NK-92 (cell line): ENCODE results near the gene HIBADH.
"Not testable (repeated sequence)": the region's sequence is repeated elsewhere in the genome, so short reads cannot be mapped to it uniquely, and the experiment has no call there.

Experiments used
- DNase-seq: peaks from one replicate; lab custom pipeline; 2025; ENCODE audit not compliant: unreplicated experiment; lab: John Stamatoyannopoulos, UW

HIBADH gene

DNA sequence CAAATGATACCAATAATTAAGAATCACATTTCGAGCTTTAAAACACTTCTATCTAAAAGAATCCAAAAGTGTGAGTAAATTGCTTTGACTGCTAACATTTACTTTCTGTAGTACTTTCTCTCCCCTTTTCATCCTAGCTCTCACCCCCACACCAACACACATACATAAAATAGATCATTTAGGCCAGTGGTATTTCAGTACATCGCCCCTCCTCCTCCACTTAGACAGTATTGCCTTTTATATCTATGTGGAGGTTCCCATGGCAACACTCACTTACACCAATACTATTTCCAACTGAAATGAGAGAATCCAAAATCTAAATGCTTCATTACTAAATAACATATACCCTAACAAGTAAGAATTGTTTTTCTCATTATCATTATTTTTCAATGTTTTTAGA, 58.9 kb downstream of the HIBADH start:
- DNase-seq = no peak

DNA sequence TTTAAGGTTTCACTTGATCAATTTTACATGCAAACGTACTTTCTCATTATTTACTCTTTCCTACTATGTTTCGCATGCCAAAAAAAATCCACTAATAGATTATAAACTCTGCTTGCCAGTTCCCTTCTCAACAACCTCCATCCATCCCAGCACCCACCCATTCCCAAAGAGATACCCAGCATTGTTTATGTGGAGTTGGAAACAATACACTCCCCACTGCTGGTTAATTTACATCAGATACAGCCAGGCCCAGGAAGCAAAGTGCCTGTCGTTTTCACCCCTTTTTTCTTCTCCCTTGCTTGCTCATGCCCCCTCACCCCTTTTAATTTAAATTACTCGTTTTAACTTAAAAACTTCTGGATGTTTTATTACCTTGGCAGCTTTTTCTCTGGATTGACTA, 59.9 kb downstream of the HIBADH start:
- DNase-seq = no peak

DNA sequence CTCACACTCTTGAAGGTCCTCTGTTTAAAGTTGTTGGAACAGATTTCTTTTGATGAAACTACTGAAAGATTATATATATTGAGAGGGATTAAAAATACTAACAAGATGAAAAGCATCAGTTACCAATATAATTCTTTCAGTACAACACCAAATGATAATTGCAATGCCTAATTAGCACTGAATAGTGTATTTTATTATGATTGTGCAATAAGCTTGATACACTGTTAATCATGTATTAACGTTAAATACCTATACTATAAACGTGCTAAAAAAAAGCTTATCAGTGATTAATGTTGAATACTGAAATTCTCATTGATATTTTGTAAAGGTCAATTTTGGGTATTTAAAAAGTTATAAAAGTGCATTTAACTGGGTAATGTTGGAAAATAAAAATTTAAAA, 61.5 kb downstream of the HIBADH start:
- no peak for DNase-seq

DNA sequence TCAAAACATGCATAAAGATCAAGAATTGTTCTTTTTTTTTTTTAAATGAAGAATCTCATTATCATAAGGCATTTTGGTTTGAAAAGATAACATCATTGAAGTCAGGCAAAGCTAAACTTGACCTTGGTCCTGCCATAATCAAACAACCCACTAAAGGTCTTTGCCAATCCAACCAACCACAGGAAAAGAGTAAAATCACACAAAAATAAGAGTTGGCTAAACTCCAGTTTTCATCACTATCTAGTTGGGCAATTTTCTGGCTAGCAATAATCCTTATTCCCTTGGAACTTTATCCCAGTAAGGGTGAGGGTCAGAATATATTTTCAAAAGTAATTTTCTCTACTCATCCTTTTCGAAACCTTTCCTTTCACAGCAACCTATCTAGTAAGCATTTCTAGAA, 62.4 kb downstream of the HIBADH start:
- DNase-seq = no peak

DNA sequence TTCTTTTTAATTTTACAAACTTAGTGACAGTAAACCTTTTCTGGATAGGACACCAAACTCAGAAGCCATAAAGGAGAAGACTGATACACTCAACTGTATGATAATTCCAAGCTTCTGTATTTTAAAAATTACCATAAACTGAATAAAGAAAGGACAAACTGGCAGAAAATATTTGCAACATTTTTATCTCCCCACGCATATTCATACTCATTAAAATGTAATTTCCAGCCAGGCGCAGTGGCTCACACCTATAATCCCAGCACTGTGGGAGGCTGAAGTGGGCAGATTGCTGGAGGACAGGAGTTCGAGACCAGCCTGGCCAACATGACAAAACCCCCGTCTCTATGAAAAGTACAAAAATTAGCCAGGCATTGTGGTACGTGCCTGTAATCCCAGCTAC, 67.7 kb downstream of the HIBADH start:
- no peak for DNase-seq

DNA sequence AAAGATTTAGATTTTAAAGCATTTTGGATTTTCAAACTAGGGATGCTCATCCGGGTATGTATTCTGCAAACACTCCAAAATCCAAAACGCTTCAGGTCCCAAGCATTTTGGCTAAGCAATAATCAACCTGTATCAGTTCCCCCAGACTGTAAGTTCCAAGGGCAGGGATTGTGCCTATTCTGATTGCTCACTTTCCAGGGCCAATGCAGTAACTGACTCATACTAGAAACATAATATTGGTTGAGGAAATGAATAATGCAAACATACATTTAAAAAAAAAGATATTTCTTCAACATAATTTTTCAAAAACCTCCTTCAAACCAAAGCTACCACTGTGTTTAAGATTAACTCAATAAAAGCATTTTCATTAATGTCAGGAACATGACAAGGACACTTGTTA, 69.5 kb downstream of the HIBADH start:
- DNase-seq = no peak

DNA sequence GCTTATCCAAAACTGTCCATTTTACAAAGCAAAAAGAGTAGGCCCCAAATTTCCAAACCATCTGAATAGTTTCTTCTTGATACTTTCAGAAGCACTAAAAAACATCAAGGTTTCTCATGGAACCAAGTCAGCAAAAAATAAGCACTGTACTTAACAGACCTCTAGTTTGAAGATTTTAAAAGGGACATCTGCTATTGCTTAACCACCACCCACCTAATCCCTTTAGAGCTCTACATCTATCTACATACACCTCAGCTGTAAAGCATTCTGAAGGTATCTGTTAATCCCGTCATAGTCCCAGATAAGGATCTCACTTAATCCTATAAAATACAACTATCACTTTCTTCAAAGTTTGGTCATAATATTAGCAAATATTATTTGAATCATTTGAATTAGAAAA, 72.3 kb downstream of the HIBADH start:
- DNase-seq = no peak

DNA sequence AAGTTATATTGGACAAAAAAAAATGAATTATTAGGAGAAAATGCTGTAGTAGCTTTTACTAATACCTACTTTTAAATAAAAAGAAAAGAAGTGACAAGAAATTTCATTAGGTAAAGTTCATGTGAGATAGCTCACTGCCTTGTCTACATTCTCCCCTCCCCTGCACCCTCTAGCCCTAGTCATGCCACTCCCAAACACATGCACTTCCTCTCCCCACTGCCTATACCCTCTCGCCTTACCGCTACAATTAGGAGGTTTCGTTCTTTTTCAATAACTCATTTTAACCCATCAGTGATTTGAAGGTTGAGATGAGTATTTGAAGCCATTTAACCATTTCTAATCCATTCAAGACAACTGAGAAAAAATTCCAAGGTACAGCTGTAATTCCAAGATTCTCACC, 75.3 kb downstream of the HIBADH start:
- no peak for DNase-seq

DNA sequence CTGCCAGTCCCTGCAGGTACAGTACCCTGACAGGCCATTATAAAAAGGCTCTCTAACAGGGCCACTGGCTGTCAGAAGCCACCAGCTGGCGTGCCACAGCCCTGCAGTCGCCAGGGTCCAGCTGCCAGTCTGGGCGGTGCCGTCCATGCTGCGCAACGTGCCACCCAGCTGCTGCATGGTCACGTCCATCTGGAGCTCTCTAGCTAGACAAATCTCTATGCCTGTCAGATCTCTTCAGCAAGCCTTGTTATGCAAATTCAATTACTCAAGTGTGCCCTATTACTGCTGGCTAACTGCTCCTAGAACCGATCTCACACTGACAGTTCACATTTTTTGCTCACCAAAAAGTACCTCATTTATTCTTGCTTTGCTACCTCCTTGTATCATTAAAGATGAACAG, 75.9 kb downstream of the HIBADH start:
- no peak for DNase-seq

DNA sequence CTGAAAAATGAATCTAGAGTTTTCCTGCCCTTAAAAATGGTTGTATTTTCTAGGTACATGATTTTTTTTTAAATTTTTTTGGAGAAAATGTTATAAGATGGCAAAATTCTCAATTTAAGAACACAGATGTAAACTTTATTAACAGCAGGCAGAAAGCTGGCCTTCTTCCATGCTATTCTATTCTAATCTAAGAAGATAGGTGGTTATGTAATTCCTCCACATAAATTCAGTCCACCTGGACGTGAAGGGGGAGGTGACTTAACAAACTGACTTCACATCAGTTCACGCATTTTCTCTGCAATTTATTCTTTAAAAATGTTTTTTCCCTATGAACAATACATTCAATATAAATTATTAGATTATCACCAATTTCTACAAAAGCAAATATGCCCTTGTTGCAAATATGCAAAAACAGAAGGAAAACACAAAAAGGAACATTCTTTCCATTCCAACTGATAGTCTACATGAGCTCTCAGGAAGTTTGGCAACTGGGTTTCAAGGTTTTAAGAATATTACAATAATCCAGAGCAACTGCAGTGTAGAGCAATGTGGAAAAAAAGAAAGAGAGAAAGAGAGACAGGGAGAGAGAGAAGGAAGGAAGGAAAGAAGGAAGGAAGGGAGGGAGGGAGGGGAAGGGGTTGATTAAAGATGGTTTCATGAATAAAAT, 76.8 kb downstream of the HIBADH start:
- DNase-seq = no peak

DNA sequence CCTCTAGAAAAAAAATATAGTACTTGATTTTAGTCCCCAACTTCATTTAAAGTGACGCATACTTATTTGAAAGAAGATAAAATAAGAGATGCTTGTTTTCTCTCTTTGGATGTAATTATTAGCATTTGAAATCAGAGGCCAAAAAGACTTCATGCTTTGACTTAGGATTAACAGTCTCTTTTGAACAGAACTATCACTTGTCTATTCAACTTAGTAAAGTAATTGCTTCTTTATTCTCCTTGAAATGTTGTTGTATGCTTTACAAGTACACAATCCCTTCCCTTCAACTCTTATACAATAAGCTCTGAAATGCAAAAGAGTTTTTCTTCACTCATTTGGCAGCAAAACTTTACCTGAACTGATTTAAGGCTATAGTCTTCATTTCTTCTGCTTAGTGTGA, 80.8 kb downstream of the HIBADH start:
- DNase-seq = no peak

DNA sequence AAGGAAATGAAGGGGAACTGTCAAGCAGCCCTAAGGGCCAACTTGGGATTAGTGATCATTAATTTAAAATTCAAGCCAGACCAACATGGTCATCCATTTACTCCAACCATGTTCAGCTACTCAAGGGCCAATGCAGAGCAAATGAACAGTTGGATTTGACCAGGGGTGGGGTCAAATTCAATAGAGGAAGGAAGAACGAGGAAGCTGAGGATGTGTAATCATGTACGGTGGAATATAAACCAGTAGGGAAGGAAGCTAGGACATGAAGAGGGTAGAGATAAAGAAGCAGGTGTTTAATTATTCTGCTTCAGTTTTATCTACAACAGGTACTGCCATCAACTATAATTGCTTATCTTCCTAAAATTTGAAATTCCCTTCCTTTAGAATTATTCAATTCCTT, 81.6 kb downstream of the HIBADH start:
- no peak for DNase-seq

DNA sequence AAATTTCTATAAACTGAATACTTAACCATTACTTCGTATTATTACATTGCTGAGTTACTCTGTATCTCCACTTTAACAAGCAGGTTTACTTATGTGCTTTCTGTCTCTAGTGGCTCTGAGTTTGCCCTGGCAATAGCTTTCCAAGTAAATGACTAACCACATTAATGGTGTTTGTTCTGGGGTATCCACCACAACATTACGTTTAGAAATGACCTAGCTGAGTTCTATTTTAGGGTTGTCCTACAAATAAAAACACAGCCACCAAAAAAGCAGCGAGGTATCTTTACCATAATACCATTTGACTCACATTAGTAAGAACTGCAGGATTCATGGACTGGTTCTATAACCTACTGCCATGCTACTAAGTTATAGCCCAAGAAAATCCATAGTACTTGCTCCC, 83.1 kb downstream of the HIBADH start:
- DNase-seq = no peak

DNA sequence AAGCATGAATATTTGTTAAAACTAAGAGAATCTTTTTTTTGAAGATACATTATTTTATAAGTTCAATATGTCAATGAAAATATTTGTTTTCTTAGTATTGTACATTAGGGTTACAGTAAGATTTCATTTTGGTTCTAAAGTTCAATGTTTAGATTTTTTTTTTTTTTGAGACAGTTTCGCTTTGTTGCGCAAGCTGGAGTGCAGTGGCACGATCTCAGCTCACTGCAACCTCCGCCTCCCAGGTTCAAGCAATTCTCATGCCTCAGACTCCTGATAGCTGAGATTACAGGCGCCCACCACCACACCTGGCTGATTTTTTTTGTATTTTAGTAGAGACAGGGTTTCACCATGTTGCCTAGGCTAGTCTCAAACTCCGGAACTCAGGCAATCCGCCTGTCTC, 84.5 kb downstream of the HIBADH start:
- DNase-seq = not testable (repeated sequence)

DNA sequence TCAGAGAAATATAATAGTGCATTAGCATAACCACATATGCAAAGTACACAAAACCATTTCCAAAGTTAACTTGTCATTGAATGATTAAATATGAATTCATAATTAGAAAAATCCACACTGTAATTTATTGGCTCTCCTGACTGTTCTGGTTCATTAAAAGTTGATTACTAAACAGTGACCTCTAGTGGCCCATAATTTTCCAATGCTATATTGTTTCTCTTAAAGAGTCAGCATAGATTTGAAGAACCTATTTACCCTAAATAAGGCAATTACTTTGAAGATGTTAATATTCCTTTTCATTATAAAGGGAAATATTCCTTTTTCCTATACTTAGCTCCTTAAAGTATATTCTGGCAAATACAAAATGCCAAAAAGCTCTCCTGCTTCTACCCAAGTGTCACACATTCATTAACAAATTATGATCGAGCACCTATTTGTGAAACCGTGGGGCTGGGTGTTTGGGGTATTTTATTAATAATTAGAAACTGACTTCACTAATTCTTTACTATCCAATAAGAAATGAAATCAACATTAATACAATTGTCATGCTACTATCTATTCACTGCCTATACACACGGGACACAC, 86.2 kb downstream of the HIBADH start:
- no peak for DNase-seq

DNA sequence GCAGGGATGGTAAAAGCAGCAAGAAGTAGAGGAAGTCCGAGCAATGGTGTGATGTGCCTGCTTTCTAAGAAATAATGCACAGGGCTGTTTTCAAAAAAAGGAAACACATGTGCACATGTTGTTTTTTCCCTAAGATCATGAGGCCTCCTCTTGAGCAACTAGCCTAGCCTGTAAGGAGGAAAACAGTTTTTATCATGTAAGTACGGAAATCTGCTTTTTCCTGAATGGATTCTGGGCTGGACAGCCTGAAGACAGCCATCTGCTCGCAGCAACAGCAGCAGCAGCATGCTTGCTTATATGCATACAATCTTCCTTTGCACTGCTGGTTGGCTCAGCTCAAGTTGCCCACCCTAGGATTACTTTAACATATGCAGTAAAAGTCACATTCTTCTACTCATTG, 87.1 kb downstream of the HIBADH start:
- no peak for DNase-seq

DNA sequence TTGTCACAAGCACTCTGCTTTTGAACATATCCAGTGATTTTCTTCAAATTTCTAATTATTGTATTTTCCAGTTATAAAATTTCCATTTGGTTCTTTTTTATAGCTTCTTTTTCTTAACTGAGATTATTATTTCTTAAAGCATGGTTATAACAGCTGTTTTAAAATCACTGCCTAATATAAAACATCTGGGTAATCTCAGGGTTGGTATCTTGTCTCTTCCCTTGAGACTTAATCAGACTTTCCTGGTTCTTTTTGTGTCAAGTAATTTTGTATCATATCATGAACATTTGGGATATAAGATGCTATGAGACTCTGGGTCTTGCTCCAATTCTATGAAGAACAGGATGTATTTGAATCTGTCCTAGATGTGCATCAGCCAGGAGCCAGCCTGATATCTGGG, 93.6 kb downstream of the HIBADH start:
- DNase-seq = no peak

DNA sequence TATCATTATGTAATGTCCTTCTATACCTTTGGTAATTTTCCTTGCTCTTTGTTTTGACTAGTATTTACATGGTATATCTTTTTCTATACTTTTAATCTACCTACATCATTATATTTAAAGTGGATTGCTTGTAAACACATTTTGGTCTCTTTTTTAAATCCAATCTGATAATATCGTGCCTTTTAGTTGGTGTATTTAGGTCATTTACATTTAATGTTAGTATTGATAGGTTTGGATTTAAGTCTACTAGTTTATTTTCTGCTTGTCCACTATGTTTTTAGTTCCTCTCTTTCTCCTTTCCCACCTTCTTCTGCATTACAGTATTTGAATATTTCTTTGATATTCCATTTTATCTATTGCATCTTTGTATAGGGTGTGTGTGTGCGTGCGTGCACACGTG, 95.4 kb downstream of the HIBADH start:
- DNase-seq = no peak

DNA sequence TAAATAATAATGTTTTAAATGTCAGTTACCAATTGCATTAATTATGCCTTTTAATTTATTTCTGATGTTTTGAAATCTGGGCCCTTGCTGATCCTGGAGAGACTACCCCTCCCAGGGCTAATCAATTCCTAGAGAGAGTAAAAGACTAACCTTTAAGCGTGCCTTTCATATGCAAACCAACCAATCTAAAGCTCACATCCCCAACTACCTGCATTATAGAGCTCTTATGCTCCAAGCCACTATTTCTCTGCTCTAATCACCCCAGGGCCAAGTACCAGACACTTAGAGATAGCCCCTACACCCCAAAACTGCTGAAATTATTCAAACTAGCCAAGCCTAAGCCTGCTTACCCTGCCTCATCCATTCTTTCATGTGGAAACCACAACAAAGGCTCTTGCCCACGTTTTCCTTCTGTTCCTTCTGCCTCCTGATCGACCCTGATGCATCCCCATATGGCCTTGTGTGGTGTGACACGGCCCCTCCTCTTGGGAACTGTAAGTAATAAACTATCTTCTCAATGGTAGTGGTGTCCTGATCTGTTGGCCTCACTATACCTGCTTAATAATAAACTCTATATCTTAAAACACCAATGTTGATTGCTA, 97.7 kb downstream of the HIBADH start:
- no peak for DNase-seq

DNA sequence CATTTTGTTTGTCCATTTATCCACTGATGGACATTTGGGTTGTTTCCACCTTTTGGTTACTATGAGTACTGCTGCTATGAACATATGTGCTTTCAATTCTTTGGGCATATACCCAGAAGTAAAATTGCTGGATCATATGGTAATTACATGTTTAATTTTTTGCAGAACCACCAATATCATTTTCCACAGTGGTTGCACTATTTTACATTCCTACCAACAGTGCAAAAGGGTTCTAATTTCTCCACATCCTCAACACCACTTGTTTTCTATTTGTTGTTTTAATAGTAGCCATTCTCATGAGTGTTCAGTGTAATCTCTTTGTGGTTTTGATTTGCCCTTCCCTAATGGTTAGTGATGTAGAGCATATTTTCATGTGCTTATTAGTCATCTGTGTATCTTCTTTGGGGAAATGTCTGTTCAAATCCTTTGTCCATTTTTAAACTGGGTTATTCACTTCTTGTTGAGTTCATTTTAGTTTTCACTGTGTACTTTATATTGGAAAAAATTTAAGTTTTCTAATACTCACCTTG, 101.9 kb downstream of the HIBADH start:
- DNase-seq = no peak

DNA sequence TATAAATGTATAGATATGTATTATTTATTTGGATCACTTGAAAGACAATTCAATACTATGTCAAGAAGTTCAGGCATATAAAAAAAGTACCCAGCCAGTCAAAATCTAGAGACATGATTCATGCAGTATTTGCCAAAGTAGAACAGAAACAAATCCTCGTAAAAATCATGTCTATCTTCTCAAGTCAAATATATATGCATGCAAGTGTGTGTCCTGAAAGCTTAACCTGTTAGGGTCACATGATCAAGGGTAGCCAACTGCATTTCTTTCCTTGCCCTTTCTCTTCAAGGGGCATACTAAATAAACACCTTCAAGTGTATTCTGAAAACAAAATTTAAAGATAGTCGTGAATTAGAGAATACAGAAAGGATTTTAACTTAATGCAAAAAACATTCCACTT, 107.0 kb downstream of the HIBADH start:
- no peak for DNase-seq

DNA sequence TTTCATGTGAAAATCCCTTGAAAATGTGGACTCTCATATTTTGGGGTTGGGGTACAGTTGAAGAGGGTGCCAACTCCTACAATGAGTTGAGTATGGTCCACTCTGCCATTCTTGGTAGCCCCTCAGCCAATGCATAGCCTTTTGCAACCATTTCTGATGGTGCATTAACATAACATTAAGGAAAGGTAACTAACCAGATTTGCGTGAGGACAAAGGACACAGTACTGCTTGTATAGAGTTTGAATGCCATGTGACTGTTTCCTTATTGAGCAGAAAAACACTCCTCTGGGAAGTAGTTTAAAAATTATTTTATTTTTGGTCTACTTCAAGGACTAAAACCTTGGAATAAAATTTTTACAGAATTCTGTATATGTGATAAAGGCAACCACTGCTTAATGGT, 107.9 kb downstream of the HIBADH start:
- no peak for DNase-seq

DNA sequence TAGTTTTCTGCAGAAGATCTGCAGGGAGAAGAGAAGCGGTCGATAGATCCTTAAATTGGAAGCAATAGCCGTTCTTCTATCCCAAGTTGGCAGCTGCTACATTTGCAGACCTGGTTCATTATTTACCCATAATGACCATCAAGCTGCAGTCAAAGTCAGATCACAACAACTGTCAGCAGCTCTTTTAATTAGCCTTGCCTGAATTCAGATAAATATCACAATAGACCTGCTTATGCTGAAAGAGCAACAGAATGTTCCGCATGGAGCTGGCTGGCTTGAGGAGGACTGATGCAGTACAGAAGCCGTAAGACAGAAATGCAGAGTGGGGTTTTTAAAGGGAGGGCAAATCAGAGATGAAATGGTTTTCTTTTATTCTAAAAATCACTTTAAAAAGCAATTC, 109.4 kb downstream of the HIBADH start:
- no peak for DNase-seq
